GM11168 (cell line): ENCODE data around the gene NCOA4.
"Not testable (repeated sequence)": the region's sequence is repeated elsewhere in the genome, so short reads cannot be mapped to it uniquely, and the experiment has no call there.

Experiments
- in situ Hi-C: fragments of 300-500 bp; cut with MboI; formaldehyde crosslinking; loops from one replicate; pipeline ENCODE4 v1.12.0; 2022; ENCODE audit warnings: low sequenced_read_pairs; ENCODE audit not compliant: unreplicated experiment

Gene NCOA4

GRCh38 chr10:45997994-45998763 is 32.2 kb downstream of the NCOA4 start:
- in situ Hi-C loops: loop anchor here (10.0 kb wide), 1 partner anchor 133 kb away; no protein-coding TSS in a partner anchor

- in situ Hi-C loops: loop anchor here (10.0 kb wide), 1 partner anchor 133 kb away; no protein-coding TSS in a partner anchor
Observed at GRCh38 chr10:45997557-45997956, 32.9 kb downstream of the NCOA4 start.

- in situ Hi-C loops: not testable (repeated sequence)
Observed at GRCh38 chr10:45985590-45985989, 44.8 kb downstream of the NCOA4 start.

DNA sequence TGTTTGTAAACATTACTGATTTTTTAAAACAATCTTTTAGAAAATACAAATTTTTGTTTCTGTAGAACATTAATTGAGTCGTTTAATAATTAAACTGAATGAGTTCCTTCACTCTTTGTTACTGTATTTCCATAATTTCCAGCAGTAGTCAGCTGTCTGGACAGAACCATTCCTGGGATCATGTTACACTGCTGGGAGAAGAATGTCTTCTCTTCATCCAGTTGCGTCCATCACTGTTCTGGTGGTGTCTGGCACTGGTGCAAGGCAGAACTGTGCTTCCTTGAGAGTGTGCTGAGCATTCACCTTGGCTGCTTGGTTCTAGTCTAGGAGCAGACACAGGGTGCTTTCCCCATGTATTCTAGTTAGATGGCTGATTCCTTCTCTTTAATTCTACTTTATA is 46.0 kb downstream of the NCOA4 start:
- in situ Hi-C loops: not testable (repeated sequence)

- in situ Hi-C loops: not testable (repeated sequence)
Observed at GRCh38 chr10:45983538-45984186, 46.8 kb downstream of the NCOA4 start.

GRCh38 chr10:45981367-45981766 is 49.1 kb downstream of the NCOA4 start:
- in situ Hi-C loops: not testable (repeated sequence)

- in situ Hi-C loops: not testable (repeated sequence)
Observed at GRCh38 chr10:45978554-45978953, 51.9 kb downstream of the NCOA4 start.

DNA sequence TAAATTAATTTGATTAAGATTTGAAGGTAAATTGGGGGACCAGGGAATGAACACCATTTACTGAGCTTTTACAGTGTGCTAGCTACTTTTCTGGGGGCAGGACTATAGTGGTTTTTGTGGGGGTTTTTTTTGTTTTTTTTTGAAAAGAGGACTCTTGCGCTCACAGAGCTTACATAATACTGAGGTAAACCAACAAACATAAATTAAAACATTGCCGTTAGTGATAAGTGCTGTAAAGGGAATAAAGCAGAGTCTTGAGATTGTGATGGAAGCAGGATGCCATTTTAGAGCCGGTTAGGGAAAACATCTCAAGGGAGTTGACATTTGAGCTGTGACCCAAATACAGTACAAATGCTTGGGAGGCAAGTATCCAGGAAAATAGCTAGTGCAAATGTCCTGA is 56.4 kb downstream of the NCOA4 start:
- in situ Hi-C loops: not testable (repeated sequence)

DNA sequence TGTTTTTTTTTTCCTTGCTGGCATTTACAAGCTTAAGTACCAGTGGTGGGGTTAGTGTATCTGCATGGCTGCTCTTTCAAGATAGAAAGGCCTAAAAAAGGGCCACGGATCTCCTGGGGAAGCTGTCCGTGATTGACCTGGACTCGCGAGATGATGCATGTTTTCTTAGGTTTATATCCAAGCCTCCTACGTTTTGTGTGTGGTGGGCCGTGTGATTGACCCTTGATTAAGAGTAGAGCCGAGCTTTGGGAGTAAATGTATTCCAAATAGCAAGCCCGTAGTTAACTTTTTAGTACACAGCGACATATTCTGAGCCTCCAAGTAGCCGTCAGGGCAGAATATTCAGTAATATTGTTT is 57.6 kb downstream of the NCOA4 start:
- in situ Hi-C loops: not testable (repeated sequence)

- in situ Hi-C loops: not testable (repeated sequence)
Observed at GRCh38 chr10:45972106-45972812, 58.2 kb downstream of the NCOA4 start, which contains the start of gene TIMM23. Gene TIMM23, plus strand, starts transcription at chr10:45972489. Its CDS starts 136 bp downstream, at chr10:45972625.

DNA sequence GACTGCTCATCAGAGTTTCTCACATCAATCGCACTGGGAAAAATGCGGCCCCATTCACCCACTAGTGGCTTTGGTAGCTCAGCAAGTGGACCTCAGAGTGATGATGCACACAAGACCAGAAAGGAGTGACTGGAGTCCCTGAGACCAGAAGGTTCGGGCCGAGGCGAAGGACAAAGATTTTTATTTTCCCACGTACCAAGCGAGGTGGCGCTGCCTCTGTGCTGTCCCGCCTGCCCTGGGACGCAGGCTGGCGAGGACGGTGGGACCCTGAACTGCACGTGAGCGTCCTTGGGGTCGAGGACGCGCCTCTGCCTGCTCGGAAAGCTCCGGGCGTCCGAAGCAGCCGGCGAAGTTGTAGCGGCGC is 58.7 kb downstream of the NCOA4 start:
- in situ Hi-C loops: not testable (repeated sequence)

- in situ Hi-C loops: not testable (repeated sequence)
Observed at GRCh38 chr10:45971019-45971418, 59.4 kb downstream of the NCOA4 start.

- in situ Hi-C loops: not testable (repeated sequence)
Observed at GRCh38 chr10:45962686-45963452, 67.6 kb downstream of the NCOA4 start.

DNA sequence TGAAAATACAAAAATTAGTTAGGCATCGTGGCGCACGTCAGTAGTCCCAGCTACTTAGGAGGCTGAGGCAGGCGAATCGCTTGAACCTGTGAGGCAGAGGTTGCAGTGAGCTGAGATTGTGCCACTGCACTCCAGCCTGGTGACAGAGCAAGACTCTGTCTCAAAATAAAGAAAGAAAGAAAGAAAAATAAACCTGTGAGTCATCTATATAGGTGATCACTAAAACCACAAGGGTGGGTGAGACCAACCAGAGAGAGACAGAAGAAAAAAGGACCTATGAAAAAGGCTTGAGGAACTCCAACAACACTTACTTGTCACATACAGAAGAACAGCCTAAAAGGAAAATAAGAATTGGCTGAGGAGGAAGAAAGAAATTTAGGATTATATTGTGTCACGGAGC is 72.5 kb downstream of the NCOA4 start:
- in situ Hi-C loops: not testable (repeated sequence)

DNA sequence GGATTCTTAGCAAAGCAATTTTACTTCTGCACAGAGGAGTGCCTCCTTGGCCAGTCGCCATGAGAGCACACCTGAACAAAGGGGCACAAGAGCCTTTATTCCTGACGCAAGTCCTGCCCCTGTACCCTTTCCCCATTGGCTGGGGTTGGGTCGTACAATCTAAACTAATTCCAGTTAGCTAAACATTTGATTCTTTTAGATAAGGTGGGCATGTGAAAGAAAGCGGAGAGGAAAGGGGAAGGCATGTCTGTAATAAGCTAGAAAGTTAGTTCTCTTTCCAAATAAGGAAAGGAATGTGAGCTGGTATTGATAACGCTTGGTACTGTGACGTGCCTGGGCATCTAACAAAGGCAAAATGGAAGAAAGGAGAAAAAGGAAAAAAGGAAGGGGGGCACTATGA is 73.8 kb downstream of the NCOA4 start:
- in situ Hi-C loops: not testable (repeated sequence)
